HepG2 (cell line): ENCODE measurements around the gene UVSSA. TPM values are rescaled to one million over a fixed set of nuclear protein-coding genes. Genes with fewer than 3 reads are reported as not detected.

Source experiments
- ATAC-seq: fragments of 200-7000 bp; cut with Tn5 transposase; 3 replicates; pipeline ENCODE4 v1.9.1; 2020; ENCODE audit warnings: mild to moderate bottlenecking, moderate library complexity
- BruUV-seq: library from RNA; stranded (reverse); fragments of 400-500 nt; replicated peaks from 2 replicates; lab custom pipeline; 2021; lab: Mats Ljungman, UMichigan
- CTCF ChIA-PET: fragments of 300-600 bp; formaldehyde crosslinking; extraction: SDS; loops from one replicate; lab custom pipeline; 2021; ENCODE audit warnings: low total read pairs, inconsistent platforms, low intra/inter-chr PET ratio; lab: Yijun Ruan, JAX
- POLR2A ChIA-PET: fragments of 350-600 bp; sonication (Branson Sonifier 250); formaldehyde crosslinking; loops from one replicate; lab custom pipeline; 2020; ENCODE audit warnings: antibody characterized with exemption, inconsistent platforms; lab: Yijun Ruan, JAX
- DNase-seq: peaks from one replicate; pipeline ENCODE4 v3.0.0-alpha.2; 2015; ENCODE audit warnings: low spot score
- FAIRE-seq: peaks from 3 replicates; lab custom pipeline; 2011; peaks lifted over from hg19 to GRCh38; lab: Jason Lieb, UNC
- H2AFZ ChIP-seq: one replicate; pipeline ENCODE4 v1.6.1; 2011; ENCODE audit warnings: low read length, inconsistent platforms
- H3K27ac ChIP-seq: fragments of 300-600 bp; 3 replicates; pipeline ENCODE4 v1.8.0; 2011; ENCODE audit warnings: mixed run types, mild to moderate bottlenecking, mixed read lengths, low read length, inconsistent platforms; ENCODE audit not compliant: insufficient read depth; ENCODE audit errors: extremely low read length
- H3K27me3 ChIP-seq, 2 experiments: fragments of 200-600 bp in 1 of 2; 2 replicates in 1 of 2; 3 replicates in 1 of 2; pipeline versions ENCODE4 v1.6.0 to v1.8.0; 2011; ENCODE audit warnings: low read length in 2 of 2, mild to moderate bottlenecking in 2 of 2, moderate library complexity in 2 of 2, inconsistent platforms in 1 of 2; ENCODE audit not compliant: insufficient read depth in 2 of 2, control insufficient read depth in 1 of 2
- H3K36me3 ChIP-seq, 2 experiments: fragments of 200-600 bp in 1 of 2; replicated peaks in 1 of 2; 2 replicates in 1 of 2; 3 replicates in 1 of 2; pipeline versions ENCODE4 v1.5.1 to v1.8.0; 2011; ENCODE audit warnings: low read length in 2 of 2, inconsistent platforms in 1 of 2; ENCODE audit not compliant: insufficient read depth in 2 of 2, control insufficient read depth in 1 of 2
- H3K4me1 ChIP-seq: 2 replicates; pipeline ENCODE4 v1.5.1; 2012; ENCODE audit warnings: low read length, inconsistent platforms; ENCODE audit not compliant: insufficient read depth
- H3K4me2 ChIP-seq: 2 replicates; pipeline ENCODE4 v1.6.0; 2011; ENCODE audit warnings: low read depth, low read length, inconsistent platforms
- H3K4me3 ChIP-seq, 3 experiments: fragments of 200-600 bp in 1 of 3; sonication (generic), shearing (Covaris generic) in 1 of 3; replicated peaks in 1 of 3; 2 replicates each; pipeline ENCODE4 v1.5.1; 2011 to 2016; ENCODE audit warnings: low read length in 3 of 3, inconsistent platforms in 2 of 3, low read depth in 2 of 3, mild to moderate bottlenecking in 2 of 3, control low read depth in 1 of 3, mixed read lengths in 1 of 3; ENCODE audit not compliant: insufficient read depth in 1 of 3
- H3K79me2 ChIP-seq: one replicate; pipeline ENCODE4 v1.6.1; 2011; ENCODE audit warnings: low read length, inconsistent platforms; ENCODE audit not compliant: insufficient read depth
- H3K9ac ChIP-seq: 2 replicates; pipeline ENCODE4 v1.6.0; 2011; ENCODE audit warnings: mild to moderate bottlenecking, low read depth, low read length, inconsistent platforms; ENCODE audit not compliant: insufficient read depth
- H3K9me3 ChIP-seq: 2 replicates; pipeline ENCODE4 v1.5.1; 2012; ENCODE audit warnings: mild to moderate bottlenecking, low read length
- H4K20me1 ChIP-seq: 2 replicates; pipeline ENCODE4 v1.6.0; 2011; ENCODE audit warnings: inconsistent platforms, mild to moderate bottlenecking, low read length, moderate library complexity; ENCODE audit not compliant: insufficient read depth
- HNF1B ChIP-seq: sonication (generic); formaldehyde crosslinking; IDR thresholded peaks from 2 replicates; pipeline ENCODE4 v1.5.1; 2020; ENCODE audit warnings: mild to moderate bottlenecking, moderate library complexity, missing genetic modification reagents
- MIER3 ChIP-seq: IDR thresholded peaks from 2 replicates; pipeline ENCODE4 v1.6.1; 2016; ENCODE audit warnings: missing compliant biosample characterization, borderline replicate concordance
- NCOA5 ChIP-seq: sonication (generic); formaldehyde crosslinking; IDR thresholded peaks from 2 replicates; pipeline ENCODE4 v1.4.0; 2020; ENCODE audit warnings: missing genetic modification reagents
- RARA ChIP-seq: IDR thresholded peaks from 2 replicates; pipeline ENCODE4 v1.6.1; 2016; ENCODE audit warnings: missing genetic modification reagents, missing compliant biosample characterization
- RERE ChIP-seq: IDR thresholded peaks from 2 replicates; pipeline ENCODE4 v1.6.1; 2016; ENCODE audit warnings: low read depth, missing genetic modification reagents, missing compliant biosample characterization
- SMAD3 ChIP-seq: sonication (generic); formaldehyde crosslinking; IDR thresholded peaks from 2 replicates; pipeline ENCODE4 v1.4.0; 2020; ENCODE audit warnings: missing genetic modification reagents
- STAG1 ChIP-seq: sonication (generic); formaldehyde crosslinking; IDR thresholded peaks from 2 replicates; pipeline ENCODE4 v1.4.0; 2020; ENCODE audit warnings: missing genetic modification reagents
- TOPORS ChIP-seq: sonication (generic); formaldehyde crosslinking; IDR thresholded peaks from 2 replicates; pipeline ENCODE4 v1.8.0; 2023; ENCODE audit warnings: mild to moderate bottlenecking, missing genetic modification reagents
- ZBTB44 ChIP-seq: sonication (generic); formaldehyde crosslinking; IDR thresholded peaks from 2 replicates; pipeline ENCODE4 v1.4.0; 2020; ENCODE audit warnings: missing genetic modification reagents
- ZBTB7B ChIP-seq: sonication (generic); formaldehyde crosslinking; IDR thresholded peaks from 2 replicates; pipeline ENCODE4 v1.4.0; 2020; ENCODE audit warnings: missing genetic modification reagents
- ZNF367 ChIP-seq: sonication (generic); formaldehyde crosslinking; IDR thresholded peaks from 2 replicates; pipeline ENCODE4 v1.4.0; 2020; ENCODE audit warnings: missing genetic modification reagents, borderline replicate concordance
- ZNF414 ChIP-seq: sonication (generic); formaldehyde crosslinking; IDR thresholded peaks from 2 replicates; pipeline ENCODE4 v1.5.0; 2020; ENCODE audit warnings: missing genetic modification reagents
- ZNF460 ChIP-seq: sonication (generic); formaldehyde crosslinking; IDR thresholded peaks from 2 replicates; pipeline ENCODE4 v1.5.1; 2020; ENCODE audit warnings: missing genetic modification reagents, mild to moderate bottlenecking, borderline replicate concordance
- ZNF619 ChIP-seq: sonication (generic); formaldehyde crosslinking; IDR thresholded peaks from 2 replicates; pipeline ENCODE4 v1.4.0; 2020; ENCODE audit warnings: mild to moderate bottlenecking, missing genetic modification reagents
- ZNF782 ChIP-seq: sonication (generic); formaldehyde crosslinking; IDR thresholded peaks from 2 replicates; pipeline ENCODE4 v1.4.0; 2020; ENCODE audit warnings: missing genetic modification reagents, mild to moderate bottlenecking, borderline replicate concordance
- ZNF850 ChIP-seq: sonication (generic); formaldehyde crosslinking; conservative IDR thresholded peaks from 2 replicates; pipeline ENCODE4 v1.9.0; 2021; ENCODE audit warnings: mild to moderate bottlenecking, missing genetic modification reagents
- ZNF891 ChIP-seq: sonication (generic); formaldehyde crosslinking; IDR thresholded peaks from 2 replicates; pipeline ENCODE4 v1.5.0; 2020; ENCODE audit warnings: mild to moderate bottlenecking, missing genetic modification reagents
- ZSCAN9 ChIP-seq: IDR thresholded peaks from 2 replicates; pipeline ENCODE4 v1.6.1; 2016; ENCODE audit warnings: borderline replicate concordance
- WGBS: methylation state at CpG from one replicate; pipeline ENCODE4 v1.1.6; 2017; ENCODE audit warnings: low lambda C conversion rate; 5-methylcytosine and 5-hydroxymethylcytosine counted together
- in situ Hi-C: cut with HindIII; loops from 2 replicates; pipeline ENCODE4 v1.10.0; 2017; ENCODE audit warnings: low pct_unique_long_range_greater_than_20kb; ENCODE audit not compliant: extremely low pct_ligation_motif_present
- intact Hi-C: fragments of 100-400 bp; cut with micrococcal nuclease; formaldehyde crosslinking; loops from one replicate; pipeline ENCODE4 v1.10.0; 2022; ENCODE audit not compliant: unreplicated experiment
- polyA plus RNA-seq, 8 experiments: library from polyadenylated mRNA; depleted of rRNA in 3 of 8; stranded (reverse) in 7 of 8; unstranded in 1 of 8; fragments of >200 nt; fragmentation: Illumina TruSeq in 4 of 8; extraction: Trizol in 4 of 8; gene quantifications; 2 replicates each; pipeline versions ENCODE4 v1.2.1 to v1.2.3, GENCODE V29; 2011 to 2016; ENCODE audit warnings: low read depth in 4 of 8, missing spikeins in 1 of 8, mixed read lengths in 1 of 8; ENCODE audit not compliant: insufficient read depth in 1 of 8
- total RNA-seq, 5 experiments: library from RNA; depleted of rRNA; stranded (reverse); fragments of >200 nt; fragmentation: Illumina TruSeq; extraction: Trizol; gene quantifications; 2 replicates each; pipeline ENCODE4 v1.2.3, GENCODE V29; 2016; ENCODE audit warnings: low read depth in 1 of 5

Gene UVSSA
- total and polyA plus RNA-seq, 2 of the 13 experiments (the other 11 are each of a cell fraction or from before 2014, with no cell fraction given): 4.6 to 8.4 TPM

- Histone ChIP-seq H3K4me3 (no peak overlapping the region), H3K27ac (no peak overlapping the region), H3K27me3 (no peaks in the 10 kb centered on the region), H3K4me1 (no peaks in the 10 kb centered on the region), H3K9ac (no peak overlapping the region), H3K9me3 (no peaks in the 10 kb centered on the region), H3K79me2 (no peaks in the 10 kb centered on the region), H3K4me2 (no peak overlapping the region), H3K36me3 (no peaks in the 10 kb centered on the region), H2AFZ (no peak overlapping the region), H4K20me1 (no peaks in the 10 kb centered on the region)
- TSS peak; percentile 46 for BruUV-seq
- in situ Hi-C loops: no loop called here
- DNase-seq (no peak), FAIRE-seq (no peak), ATAC-seq (no peak)
- CTCF ChIA-PET: no interaction called here
- POLR2A ChIA-PET: no interaction called here
- intact Hi-C loops: no loop called here
- WGBS: 91% methylated on average over 10 of the region's 10 CpGs
- TF ChIP-seq RARA (CRISPR knock-in tag) (no peak), ZNF367 (CRISPR knock-in tag) (no peak), ZSCAN9 (no peak), RERE (CRISPR knock-in tag) (no peak), ZNF891 (CRISPR knock-in tag) (no peak), NCOA5 (no peak), ZNF782 (CRISPR knock-in tag) (no peak), ZBTB44 (CRISPR knock-in tag) (no peak), ZNF460 (CRISPR knock-in tag) (no peak), ZBTB7B (CRISPR knock-in tag) (no peak), ZNF850 (CRISPR knock-in tag) (no peak), HNF1B (CRISPR knock-in tag) (no peak), SMAD3 (CRISPR knock-in tag) (no peak), TOPORS (CRISPR knock-in tag) (no peak), ZNF619 (no peak), ZNF414 (CRISPR knock-in tag) (no peak), STAG1 (CRISPR knock-in tag) (no peak), MIER3 (CRISPR knock-in tag) (no peak)
These were observed 46.9 kb downstream of the UVSSA start for GRCh38 chr4:1393866-1394265.
